DMS53 treated with DMSO at 0.1 percent for 48 hours (cell line): ENCODE results near the gene TXNDC16.

ENCODE experiments used
- DNase-seq: peaks from one replicate; lab custom pipeline; 2025; ENCODE audit not compliant: unreplicated experiment; lab: John Stamatoyannopoulos, UW

Gene TXNDC16

GRCh38 chr14:52395728-52396127 lies 156.6 kb downstream of the TXNDC16 start:
- no peak for DNase-seq

DNA sequence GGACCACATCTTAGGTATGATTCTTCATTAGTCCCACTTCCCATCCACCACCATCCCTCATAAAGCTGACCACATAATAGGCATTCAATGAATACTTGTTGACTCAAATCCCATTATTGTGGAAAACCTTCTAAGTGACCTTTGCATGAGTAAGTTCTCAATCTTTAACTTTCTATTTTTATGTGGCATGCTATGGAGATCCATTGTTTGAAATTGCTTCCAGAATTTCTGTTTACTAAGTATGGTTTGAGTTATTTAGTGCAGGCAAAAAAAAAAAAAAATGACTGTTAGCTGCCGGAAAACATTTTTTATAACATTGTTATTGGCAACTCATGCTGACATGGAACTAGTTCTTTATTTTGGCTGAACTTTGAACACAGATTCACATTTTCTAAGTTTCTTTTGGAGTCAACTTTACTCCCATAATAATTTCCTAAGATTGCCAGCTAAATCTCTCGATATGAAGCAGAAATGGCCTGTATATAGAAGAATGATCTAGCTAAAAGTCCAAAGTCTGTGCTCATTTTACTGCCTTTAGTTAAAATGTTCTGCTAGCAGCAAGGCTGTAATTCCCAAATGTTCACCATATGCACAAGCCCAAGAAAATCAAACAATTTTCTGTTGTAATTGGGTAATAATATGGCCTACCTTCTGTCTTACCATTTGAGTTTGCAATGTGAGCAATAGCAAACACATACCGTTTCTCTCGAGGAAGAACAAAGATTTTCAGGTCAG lies 160.3 kb downstream of the TXNDC16 start:
- no peak for DNase-seq
